NCI-H446 treated with DMSO at 0.1 percent for 48 hours (cell line): ENCODE measurements around the gene VARS1.

Experiments used
- DNase-seq: peaks from one replicate; lab custom pipeline; 2025; lab: John Stamatoyannopoulos, UW

Gene VARS1

GRCh38 chr6:31771992-31772358 lies 23.6 kb downstream of the VARS1 start:
- no peak for DNase-seq

GRCh38 chr6:31770860-31771259 lies 24.7 kb downstream of the VARS1 start:
- no peak for DNase-seq

- no peak for DNase-seq
Measured at GRCh38 chr6:31769684-31770371, 25.7 kb downstream of the VARS1 start.

GRCh38 chr6:31768363-31769257 lies 26.9 kb downstream of the VARS1 start:
- no peak for DNase-seq

GRCh38 chr6:31767096-31767645 lies 28.4 kb downstream of the VARS1 start:
- DNase-seq = no peak

- DNase-seq = no peak
Measured at GRCh38 chr6:31765910-31766794, 29.4 kb downstream of the VARS1 start.

GRCh38 chr6:31765559-31765909 lies 30.0 kb downstream of the VARS1 start:
- no peak for DNase-seq

- DNase-seq = no peak
Measured at GRCh38 chr6:31764198-31764597, 31.4 kb downstream of the VARS1 start.

GRCh38 chr6:31763619-31763940 lies 32.0 kb downstream of the VARS1 start:
- DNase-seq = no peak

GRCh38 chr6:31762878-31763618 lies 32.5 kb downstream of the VARS1 start:
- no peak for DNase-seq

- DNase-seq = no peak
Measured at GRCh38 chr6:31762356-31762755, 33.2 kb downstream of the VARS1 start, which contains the start of gene SAPCD1. Gene SAPCD1, plus strand, starts transcription at chr6:31762656. Its CDS starts 399 bp downstream, at chr6:31763055.

GRCh38 chr6:31761343-31761742 lies 34.2 kb downstream of the VARS1 start:
- no peak for DNase-seq

GRCh38 chr6:31760790-31761189 lies 34.8 kb downstream of the VARS1 start:
- DNase-seq = no peak

GRCh38 chr6:31758281-31758680 lies 37.3 kb downstream of the VARS1 start:
- DNase-seq = no peak

- no peak for DNase-seq
Measured at GRCh38 chr6:31752739-31753319, 42.7 kb downstream of the VARS1 start.

GRCh38 chr6:31750411-31751022 lies 45.0 kb downstream of the VARS1 start:
- no peak for DNase-seq

GRCh38 chr6:31749301-31750036 lies 46.1 kb downstream of the VARS1 start:
- no peak for DNase-seq
